ENCODE data around the gene TLE4.

Gene TLE4

GRCh38 chr9:79615038-79615437 is 43.3 kb downstream of the TLE4 start:
- TF ChIP-seq JUND (IDR thresholded peaks at IDR 0.05; ENCODE audit: low read depth) = no peak
- DNase-seq (ENCODE audit: low read depth in 1 of 2, low spot score in 1 of 2) = no peak
- in situ Hi-C loops (cut with HindIII; ENCODE audit: low pct_unique_long_range_greater_than_20kb, low sequenced_read_pairs) = no loop called here

GRCh38 chr9:79616013-79616412 is 44.2 kb downstream of the TLE4 start:
- DNase-seq (ENCODE audit: low read depth in 1 of 2, low spot score in 1 of 2) = no peak
- in situ Hi-C loops (cut with HindIII; ENCODE audit: low pct_unique_long_range_greater_than_20kb, low sequenced_read_pairs) = no loop called here
- TF ChIP-seq JUND (IDR thresholded peaks at IDR 0.05; ENCODE audit: low read depth) = no peak

GRCh38 chr9:79616971-79617370 is 45.2 kb downstream of the TLE4 start:
- no peak for TF ChIP-seq JUND (IDR thresholded peaks at IDR 0.05; ENCODE audit: low read depth)
- in situ Hi-C loops (cut with HindIII; ENCODE audit: low pct_unique_long_range_greater_than_20kb, low sequenced_read_pairs) = no loop called here
- DNase-seq (ENCODE audit: low read depth in 1 of 2, low spot score in 1 of 2) = no peak

- no peak for TF ChIP-seq JUND (IDR thresholded peaks at IDR 0.05; ENCODE audit: low read depth)
- in situ Hi-C loops (cut with HindIII; ENCODE audit: low pct_unique_long_range_greater_than_20kb, low sequenced_read_pairs) = no loop called here
- DNase-seq (ENCODE audit: low read depth in 1 of 2, low spot score in 1 of 2) = no peak
These were observed 45.6 kb downstream of the TLE4 start for GRCh38 chr9:79617395-79617794.

DNA sequence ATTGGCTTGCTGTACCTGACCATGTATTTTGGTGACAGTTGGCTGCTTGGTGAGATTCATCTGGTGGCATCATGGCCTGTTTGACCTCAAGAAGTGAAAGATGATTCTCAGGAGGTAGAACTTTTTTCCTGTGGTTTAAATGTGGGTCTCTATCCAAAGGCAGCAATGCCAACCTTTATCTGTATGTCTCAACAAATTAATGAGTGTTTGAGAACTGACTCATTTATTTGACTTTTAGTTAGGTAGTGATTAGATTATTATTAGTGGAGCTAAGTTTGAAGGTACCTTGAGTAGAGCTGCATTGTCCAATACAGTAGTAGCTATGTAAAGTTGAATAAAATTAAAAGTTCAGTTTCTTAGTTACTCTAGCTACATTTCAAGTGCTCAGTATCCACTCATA is 48.2 kb downstream of the TLE4 start:
- in situ Hi-C loops (cut with HindIII; ENCODE audit: low pct_unique_long_range_greater_than_20kb, low sequenced_read_pairs) = no loop called here
- TF ChIP-seq JUND (IDR thresholded peaks at IDR 0.05; ENCODE audit: low read depth) = no peak
- no peak for DNase-seq (ENCODE audit: low read depth in 1 of 2, low spot score in 1 of 2)

DNA sequence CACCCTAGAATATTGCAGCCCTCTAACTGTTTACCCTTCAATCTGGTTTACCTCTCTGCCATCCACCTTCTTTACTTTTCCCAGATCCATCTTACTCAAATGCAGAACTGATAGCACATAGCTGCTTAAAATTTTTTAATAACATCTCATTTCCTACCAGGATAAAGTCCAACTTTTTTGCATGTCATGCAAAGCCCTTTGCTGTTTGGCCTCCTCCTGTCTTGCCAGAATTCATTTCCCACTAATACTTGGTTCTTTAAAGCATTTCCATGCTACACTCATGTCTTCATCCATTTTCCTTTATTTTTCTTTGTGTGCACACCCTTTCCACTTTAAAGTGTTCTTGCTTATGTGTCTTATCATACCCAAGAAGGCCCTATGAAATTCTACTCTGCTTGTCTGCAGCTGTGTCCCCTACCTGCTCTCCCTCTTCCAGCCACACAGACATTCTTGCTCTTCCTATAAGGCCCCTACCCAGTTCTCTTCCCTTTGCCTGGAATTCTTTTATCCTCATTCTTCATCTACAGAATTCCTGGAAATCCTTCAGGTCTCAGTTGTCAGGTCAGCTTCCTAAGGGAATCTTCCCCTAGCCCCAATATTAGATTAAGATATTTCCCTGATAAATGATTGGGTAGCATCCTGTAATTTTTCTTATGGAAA is 50.3 kb downstream of the TLE4 start:
- in situ Hi-C loops (cut with HindIII; ENCODE audit: low pct_unique_long_range_greater_than_20kb, low sequenced_read_pairs) = no loop called here
- TF ChIP-seq JUND (IDR thresholded peaks at IDR 0.05; ENCODE audit: low read depth) = no peak
- DNase-seq (ENCODE audit: low read depth in 1 of 2, low spot score in 1 of 2) = no peak

DNA sequence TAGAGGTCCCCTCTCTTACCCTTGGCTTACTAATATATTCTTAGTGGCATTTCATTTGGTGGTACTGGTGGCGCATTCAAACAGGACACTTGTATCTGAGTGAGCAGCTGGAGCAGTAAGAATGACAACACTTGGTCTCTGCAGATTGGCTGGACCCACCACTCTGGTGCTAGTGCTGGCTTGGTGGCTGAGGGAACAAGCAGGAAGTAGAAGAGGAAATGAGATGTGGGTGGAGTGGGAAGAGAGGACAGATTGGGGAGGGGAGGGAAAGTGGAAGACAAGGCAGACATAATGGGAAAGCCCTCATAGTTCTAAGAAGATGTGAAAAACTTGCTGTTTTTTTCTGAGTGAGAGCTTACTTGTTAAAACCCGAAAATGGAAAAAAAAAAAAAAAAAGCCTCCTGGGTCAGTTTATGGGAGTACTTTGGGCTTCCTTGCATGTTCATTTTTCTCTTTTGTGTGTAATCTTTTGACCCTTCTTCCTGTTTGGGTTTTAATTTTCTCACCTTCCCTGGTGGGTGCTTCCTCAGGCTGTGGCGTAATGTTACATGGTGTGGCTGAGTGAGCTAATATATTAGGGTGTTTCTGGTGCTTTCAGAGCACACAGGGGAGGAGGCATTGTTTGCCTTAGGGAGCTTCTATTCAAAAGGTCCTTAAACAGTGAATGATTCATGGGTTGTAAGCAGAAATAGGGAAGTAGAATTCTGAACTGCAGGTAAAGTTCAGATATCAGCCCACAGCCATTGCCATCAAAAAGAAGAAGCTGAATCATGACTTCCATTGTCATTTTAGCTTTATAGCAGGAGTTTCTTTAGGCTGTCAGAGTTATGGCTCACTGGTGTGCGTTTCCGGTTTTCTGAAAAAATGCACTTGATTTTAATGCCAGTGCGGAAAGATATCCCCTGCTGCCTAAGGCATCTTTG is 52.3 kb downstream of the TLE4 start:
- in situ Hi-C loops (cut with HindIII; ENCODE audit: low pct_unique_long_range_greater_than_20kb, low sequenced_read_pairs) = no loop called here
- no peak for DNase-seq (ENCODE audit: low read depth in 1 of 2, low spot score in 1 of 2)
- no peak for TF ChIP-seq JUND (IDR thresholded peaks at IDR 0.05; ENCODE audit: low read depth)

DNA sequence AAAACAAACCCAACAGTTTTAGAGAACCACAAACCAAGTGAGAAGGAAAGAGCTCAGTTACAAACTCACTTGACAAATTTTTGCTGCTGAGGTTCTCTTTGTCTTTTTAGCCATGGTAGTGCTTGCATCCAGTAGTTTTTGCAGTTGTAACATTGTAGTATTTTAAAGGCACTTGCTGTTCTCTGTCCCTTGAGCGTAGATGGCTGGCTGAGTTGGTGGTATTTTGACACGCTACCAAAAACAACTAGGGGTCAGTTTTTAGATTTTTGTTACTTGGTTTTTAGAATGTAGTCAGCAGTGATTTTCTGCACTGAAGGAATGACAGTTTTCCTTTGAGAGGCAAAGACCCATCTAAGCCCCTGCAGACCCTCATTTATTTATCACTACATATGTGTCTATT is 58.0 kb downstream of the TLE4 start:
- TF ChIP-seq JUND (IDR thresholded peaks at IDR 0.05; ENCODE audit: low read depth) = no peak
- no peak for DNase-seq (ENCODE audit: low read depth in 1 of 2, low spot score in 1 of 2)
- in situ Hi-C loops (cut with HindIII; ENCODE audit: low pct_unique_long_range_greater_than_20kb, low sequenced_read_pairs) = no loop called here

DNA sequence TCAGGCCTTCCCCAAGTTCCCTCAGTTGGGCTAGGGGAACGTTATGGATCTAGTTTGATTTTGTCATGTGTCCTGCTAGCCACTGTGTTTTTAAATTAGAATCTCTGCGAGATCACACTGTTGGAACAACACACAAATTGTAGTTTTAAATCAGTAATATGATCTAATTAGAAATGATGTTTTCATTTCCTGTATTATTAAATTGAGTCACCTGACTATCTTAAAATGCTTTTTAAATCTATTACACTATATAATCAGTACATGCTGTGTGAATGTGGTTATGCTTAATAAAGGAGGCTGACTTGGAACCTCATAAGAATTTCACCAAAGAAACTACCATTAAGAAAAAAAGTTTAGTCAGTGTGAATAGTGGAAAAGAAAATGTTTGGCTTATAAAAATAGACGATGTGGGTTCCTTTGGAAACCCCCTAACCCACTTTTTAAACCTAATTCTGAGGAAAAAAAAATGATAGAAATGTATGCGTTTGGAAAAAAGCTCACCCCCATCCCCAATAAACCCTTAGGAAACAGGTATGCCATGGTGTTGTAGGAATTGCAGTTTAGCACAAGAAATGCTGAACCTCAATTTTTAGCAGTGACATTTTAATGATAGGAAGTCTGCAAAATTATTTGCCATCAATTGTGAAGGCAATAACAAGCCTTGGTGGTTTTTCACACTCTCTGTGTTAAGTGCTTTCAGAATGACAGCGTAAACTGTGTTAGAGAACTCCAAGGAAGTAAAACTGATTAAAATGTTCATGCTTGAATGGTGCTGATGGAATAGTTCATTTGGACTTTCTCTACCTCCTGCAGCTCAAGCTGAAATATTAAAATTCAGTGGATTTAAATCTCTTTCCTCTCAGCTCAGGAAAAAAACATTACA is 59.0 kb downstream of the TLE4 start:
- in situ Hi-C loops (cut with HindIII; ENCODE audit: low pct_unique_long_range_greater_than_20kb, low sequenced_read_pairs) = no loop called here
- TF ChIP-seq JUND (IDR thresholded peaks at IDR 0.05; ENCODE audit: low read depth) = no peak
- no peak for DNase-seq (ENCODE audit: low read depth in 1 of 2, low spot score in 1 of 2)

- in situ Hi-C loops (cut with HindIII; ENCODE audit: low pct_unique_long_range_greater_than_20kb, low sequenced_read_pairs) = no loop called here
- DNase-seq (ENCODE audit: low read depth in 1 of 2, low spot score in 1 of 2) = no peak
- no peak for TF ChIP-seq JUND (IDR thresholded peaks at IDR 0.05; ENCODE audit: low read depth)
These were observed 60.3 kb downstream of the TLE4 start for GRCh38 chr9:79632060-79632459.

- in situ Hi-C loops (cut with HindIII; ENCODE audit: low pct_unique_long_range_greater_than_20kb, low sequenced_read_pairs) = no loop called here
- DNase-seq (ENCODE audit: low read depth in 1 of 2, low spot score in 1 of 2) = no peak
- no peak for TF ChIP-seq JUND (IDR thresholded peaks at IDR 0.05; ENCODE audit: low read depth)
These were observed 60.9 kb downstream of the TLE4 start for GRCh38 chr9:79632705-79633104.

GRCh38 chr9:79633558-79633957 is 61.8 kb downstream of the TLE4 start:
- DNase-seq (ENCODE audit: low read depth in 1 of 2, low spot score in 1 of 2) = no peak
- in situ Hi-C loops (cut with HindIII; ENCODE audit: low pct_unique_long_range_greater_than_20kb, low sequenced_read_pairs) = no loop called here
- TF ChIP-seq JUND (IDR thresholded peaks at IDR 0.05; ENCODE audit: low read depth) = no peak
